Measurements from ENCODE around the gene TPST2.

Gene TPST2

DNA sequence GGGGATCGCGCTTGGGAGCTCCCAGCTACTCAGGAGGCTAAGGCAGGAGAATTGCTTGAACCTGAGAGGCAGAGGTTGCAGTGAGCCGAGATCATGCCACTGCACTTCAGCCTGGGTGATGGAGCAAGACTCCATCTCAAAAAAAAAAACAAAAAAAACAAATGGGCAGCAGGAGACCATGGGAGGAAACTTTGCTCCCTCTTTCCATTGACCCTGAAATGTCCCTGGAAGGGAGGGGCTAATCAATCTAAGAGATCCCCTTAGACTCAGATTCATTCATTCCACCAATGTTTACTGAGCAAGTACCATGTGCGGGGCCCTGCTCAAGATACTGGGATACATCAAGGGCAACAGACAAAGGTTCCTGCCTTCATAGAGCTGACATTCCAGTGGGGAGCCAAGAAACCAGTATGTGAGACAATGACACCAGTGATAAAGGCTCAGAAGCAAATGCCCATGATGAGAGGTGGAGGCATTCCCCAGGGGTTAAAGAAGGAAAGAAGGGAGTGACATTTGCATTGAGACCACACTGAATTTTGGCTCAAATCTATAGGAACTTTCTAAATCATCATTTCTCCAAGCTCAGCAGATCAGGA, 39.9 kb downstream of the TPST2 start:
- no peak overlapping the region for H3K4me2 ChIP-seq (ENCODE audit: low read depth, low read length)
- H3K27me3 ChIP-seq (replicated peaks; ENCODE audit: insufficient read depth, low read length), result no peaks in the 10 kb centered on the region
- no peaks in the 10 kb centered on the region for H4K20me1 ChIP-seq (ENCODE audit: insufficient read depth, low read length)
- no peaks in the 10 kb centered on the region for H3K9me3 ChIP-seq (replicated peaks; ENCODE audit: insufficient read depth, low read length)
- DNase-seq, result no peak
- no peak overlapping the region for H3K9ac ChIP-seq (ENCODE audit: low read length)
- TF ChIP-seq EZH2 (optimal IDR thresholded peaks at IDR 0.05; ENCODE audit: low read depth, low read length) (no peak), EZH2phosphoT487 (IDR thresholded peaks at IDR 0.05; ENCODE audit: low read length) (no peak)
- TF ChIP-seq, protein P1, sequence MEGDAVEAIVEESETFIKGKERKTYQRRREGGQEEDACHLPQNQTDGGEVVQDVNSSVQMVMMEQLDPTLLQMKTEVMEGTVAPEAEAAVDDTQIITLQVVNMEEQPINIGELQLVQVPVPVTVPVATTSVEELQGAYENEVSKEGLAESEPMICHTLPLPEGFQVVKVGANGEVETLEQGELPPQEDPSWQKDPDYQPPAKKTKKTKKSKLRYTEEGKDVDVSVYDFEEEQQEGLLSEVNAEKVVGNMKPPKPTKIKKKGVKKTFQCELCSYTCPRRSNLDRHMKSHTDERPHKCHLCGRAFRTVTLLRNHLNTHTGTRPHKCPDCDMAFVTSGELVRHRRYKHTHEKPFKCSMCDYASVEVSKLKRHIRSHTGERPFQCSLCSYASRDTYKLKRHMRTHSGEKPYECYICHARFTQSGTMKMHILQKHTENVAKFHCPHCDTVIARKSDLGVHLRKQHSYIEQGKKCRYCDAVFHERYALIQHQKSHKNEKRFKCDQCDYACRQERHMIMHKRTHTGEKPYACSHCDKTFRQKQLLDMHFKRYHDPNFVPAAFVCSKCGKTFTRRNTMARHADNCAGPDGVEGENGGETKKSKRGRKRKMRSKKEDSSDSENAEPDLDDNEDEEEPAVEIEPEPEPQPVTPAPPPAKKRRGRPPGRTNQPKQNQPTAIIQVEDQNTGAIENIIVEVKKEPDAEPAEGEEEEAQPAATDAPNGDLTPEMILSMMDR (IDR thresholded peaks at IDR 0.05; ENCODE audit: low read length), result no peak
- H3K27ac ChIP-seq (ENCODE audit: low read length), result no peak overlapping the region
- H3K4me1 ChIP-seq (ENCODE audit: low read length), result peaks cover 49% of the 10 kb centered on the region
- no peaks in the 10 kb centered on the region for H3K9me2 ChIP-seq (replicated peaks; ENCODE audit: insufficient read depth, low read length)
- H3K36me3 ChIP-seq (replicated peaks; ENCODE audit: insufficient read depth, low read length), result no peaks in the 10 kb centered on the region
- no peak overlapping the region for H2AFZ ChIP-seq (ENCODE audit: low read length)
- peaks cover 96% of the 10 kb centered on the region for H3K79me2 ChIP-seq (ENCODE audit: low read length)
- H3F3A ChIP-seq (ENCODE audit: insufficient read depth, low read length), result peaks cover 32% of the 10 kb centered on the region
- H3K4me3 ChIP-seq (ENCODE audit: low read length), result no peak overlapping the region

DNA sequence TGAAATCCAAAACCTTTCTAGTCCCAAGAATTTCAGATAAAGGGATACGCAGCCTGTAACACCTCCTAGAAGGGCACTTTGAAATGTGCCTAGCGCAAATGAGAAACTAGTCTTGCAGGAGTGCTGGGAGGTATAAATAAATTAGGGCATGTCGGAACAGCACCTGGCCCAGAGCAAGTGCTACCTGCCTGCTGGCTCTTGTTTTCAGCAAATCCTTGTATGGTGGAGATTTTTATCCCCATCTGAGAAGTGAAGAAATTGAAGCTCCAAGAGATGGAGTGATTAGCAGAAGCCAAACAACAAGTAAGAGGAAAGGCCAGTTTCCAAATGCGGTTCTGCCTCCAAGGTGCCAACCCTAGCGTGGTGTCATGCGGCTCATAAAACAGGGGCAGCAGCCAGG, 40.9 kb downstream of the TPST2 start:
- Histone ChIP-seq H2AFZ (ENCODE audit: low read length) (no peak overlapping the region), H3K4me2 (ENCODE audit: low read depth, low read length) (no peak overlapping the region), H3K4me3 (ENCODE audit: low read length) (no peak overlapping the region), H3F3A (ENCODE audit: insufficient read depth, low read length) (peaks cover 22% of the 10 kb centered on the region), H3K27ac (ENCODE audit: low read length) (no peak overlapping the region), H3K9me2 (replicated peaks; ENCODE audit: insufficient read depth, low read length) (no peaks in the 10 kb centered on the region), H4K20me1 (ENCODE audit: insufficient read depth, low read length) (no peaks in the 10 kb centered on the region), H3K79me2 (ENCODE audit: low read length) (peaks cover 96% of the 10 kb centered on the region), H3K27me3 (replicated peaks; ENCODE audit: insufficient read depth, low read length) (no peaks in the 10 kb centered on the region), H3K36me3 (replicated peaks; ENCODE audit: insufficient read depth, low read length) (no peaks in the 10 kb centered on the region), H3K9me3 (replicated peaks; ENCODE audit: insufficient read depth, low read length) (no peaks in the 10 kb centered on the region), H3K9ac (ENCODE audit: low read length) (no peak overlapping the region), H3K4me1 (ENCODE audit: low read length) (peaks cover 38% of the 10 kb centered on the region)
- TF ChIP-seq EZH2phosphoT487 (IDR thresholded peaks at IDR 0.05; ENCODE audit: low read length), result no peak
- TF ChIP-seq EZH2 (optimal IDR thresholded peaks at IDR 0.05; ENCODE audit: low read depth, low read length), result no peak
- TF ChIP-seq, protein P1 (IDR thresholded peaks at IDR 0.05; ENCODE audit: low read length), result no peak
- DNase-seq, result no peak

DNA sequence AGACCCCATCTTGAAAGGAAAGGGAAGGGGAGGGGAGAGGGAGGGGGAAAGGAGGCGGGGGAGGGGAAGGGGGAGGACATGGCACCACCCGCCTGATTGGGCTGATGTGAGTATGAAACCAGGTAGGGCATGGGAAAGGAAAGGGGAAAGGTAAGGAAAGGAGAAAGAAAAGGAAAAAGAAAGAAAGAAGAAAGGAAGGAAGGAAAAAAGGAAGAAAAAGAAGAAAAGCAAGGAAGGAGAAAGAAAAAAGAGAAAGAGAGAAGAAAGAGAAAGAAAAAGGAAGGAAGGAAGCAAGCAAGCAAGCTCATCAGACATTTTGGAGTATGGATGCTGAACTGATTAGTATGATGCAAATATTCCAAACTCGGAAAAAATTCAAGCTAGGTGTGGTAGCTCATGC, 41.6 kb downstream of the TPST2 start:
- Histone ChIP-seq H2AFZ (ENCODE audit: low read length) (no peak overlapping the region), H3K4me2 (ENCODE audit: low read depth, low read length) (no peak overlapping the region), H3K9ac (ENCODE audit: low read length) (no peak overlapping the region), H3K9me3 (replicated peaks; ENCODE audit: insufficient read depth, low read length) (no peaks in the 10 kb centered on the region), H3F3A (ENCODE audit: insufficient read depth, low read length) (peaks cover 15% of the 10 kb centered on the region), H3K4me3 (ENCODE audit: low read length) (no peak overlapping the region), H3K27me3 (replicated peaks; ENCODE audit: insufficient read depth, low read length) (no peaks in the 10 kb centered on the region), H3K79me2 (ENCODE audit: low read length) (peaks cover 96% of the 10 kb centered on the region), H3K27ac (ENCODE audit: low read length) (no peak overlapping the region), H3K36me3 (replicated peaks; ENCODE audit: insufficient read depth, low read length) (no peaks in the 10 kb centered on the region), H3K4me1 (ENCODE audit: low read length) (peaks cover 32% of the 10 kb centered on the region), H3K9me2 (replicated peaks; ENCODE audit: insufficient read depth, low read length) (no peaks in the 10 kb centered on the region), H4K20me1 (ENCODE audit: insufficient read depth, low read length) (no peaks in the 10 kb centered on the region)
- TF ChIP-seq, protein P1 (IDR thresholded peaks at IDR 0.05; ENCODE audit: low read length), result no peak
- TF ChIP-seq EZH2 (optimal IDR thresholded peaks at IDR 0.05; ENCODE audit: low read depth, low read length) (no peak), EZH2phosphoT487 (IDR thresholded peaks at IDR 0.05; ENCODE audit: low read length) (no peak)
- no peak for DNase-seq
